Inferior parietal cortex (tissue), 1 donor: ENCODE data around the gene RCOR2.

Source experiments
- DNase-seq: peaks from one replicate; pipeline ENCODE4 v3.0.0-alpha.2; 2016; ENCODE audit errors: extremely low spot score

The RCOR2 gene

GRCh38 chr11:63922673-63923192 lies 5.8 kb upstream of the RCOR2 start:
- DNase-seq, result no peak

GRCh38 chr11:63920939-63921417 lies 4.0 kb upstream of the RCOR2 start:
- no peak for DNase-seq

GRCh38 chr11:63920126-63920938 lies 3.4 kb upstream of the RCOR2 start:
- DNase-seq, result peak; percentile 48

- peak; percentile 40 for DNase-seq
These were observed 2.5 kb upstream of the RCOR2 start for GRCh38 chr11:63919267-63920125.

GRCh38 chr11:63918507-63919191 lies 1.7 kb upstream of the RCOR2 start:
- no peak for DNase-seq

GRCh38 chr11:63917692-63918506 lies 935 bp upstream of the RCOR2 start:
- DNase-seq, result peak; percentile 57

GRCh38 chr11:63915961-63916836 lies 765 bp downstream of the RCOR2 start:
- DNase-seq, result no peak

- DNase-seq, result no peak
These were observed 1.9 kb downstream of the RCOR2 start for GRCh38 chr11:63914896-63915691.

- DNase-seq, result no peak
These were observed 2.8 kb downstream of the RCOR2 start for GRCh38 chr11:63913866-63914830.

- no peak for DNase-seq
These were observed 4.3 kb downstream of the RCOR2 start for GRCh38 chr11:63912678-63913077.

GRCh38 chr11:63911876-63912275 lies 5.1 kb downstream of the RCOR2 start:
- DNase-seq, result no peak

- no peak for DNase-seq
These were observed 5.5 kb downstream of the RCOR2 start for GRCh38 chr11:63911440-63911839.

- DNase-seq, result no peak
These were observed 6.3 kb downstream of the RCOR2 start for GRCh38 chr11:63910675-63911074.

GRCh38 chr11:63909591-63910506 lies 7.1 kb downstream of the RCOR2 start:
- DNase-seq, result no peak

- no peak for DNase-seq
These were observed 8.1 kb downstream of the RCOR2 start for GRCh38 chr11:63908631-63909401.
